HG03175 (cell line): ENCODE results near the gene HOXD12.

Experiments used
- ATAC-seq: cut with Tn5 transposase; IDR thresholded peaks from one replicate; pipeline ENCODE4 v1.9.1; 2021; ENCODE audit warnings: mild to moderate bottlenecking, moderate library complexity; ENCODE audit not compliant: unreplicated experiment

Gene HOXD12

GRCh38 chr2:176080540-176081375 is 18.8 kb upstream of the HOXD12 start:
- ATAC-seq = no peak

GRCh38 chr2:176081376-176081836 is 18.2 kb upstream of the HOXD12 start:
- no peak for ATAC-seq

DNA sequence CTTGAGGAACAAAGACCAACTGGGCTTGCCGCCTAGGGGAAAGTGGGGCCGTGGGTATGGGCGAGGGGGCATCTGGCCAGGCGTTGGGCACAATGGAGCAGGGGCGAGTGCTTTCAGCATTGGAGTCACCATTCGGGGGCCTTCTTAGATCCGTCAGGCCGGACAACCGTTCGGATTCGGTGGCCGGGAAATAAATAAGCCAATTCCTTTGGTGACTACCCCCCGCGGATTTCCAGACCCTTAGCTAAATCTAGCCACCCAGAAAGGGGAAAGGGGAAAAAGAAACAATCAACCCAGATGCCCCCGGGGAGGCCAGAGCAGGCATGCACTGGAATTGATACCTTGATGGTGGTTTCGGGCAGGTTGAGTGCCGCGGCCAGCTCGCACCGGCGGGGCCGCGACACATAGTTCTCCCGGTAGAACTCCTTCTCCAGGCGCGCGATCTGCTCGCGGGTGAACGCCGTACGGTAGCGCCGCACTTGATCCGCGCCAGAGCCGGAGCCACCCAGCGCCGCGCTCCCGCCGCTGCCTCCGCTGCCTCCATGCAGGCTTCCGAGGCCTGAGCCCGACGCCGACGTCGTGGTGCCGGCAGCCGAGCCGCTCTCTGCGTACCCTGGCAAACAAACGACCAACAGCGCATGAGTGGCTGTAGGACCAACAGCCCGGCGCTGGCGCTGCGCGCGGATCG is 17.6 kb upstream of the HOXD12 start:
- no peak for ATAC-seq

DNA sequence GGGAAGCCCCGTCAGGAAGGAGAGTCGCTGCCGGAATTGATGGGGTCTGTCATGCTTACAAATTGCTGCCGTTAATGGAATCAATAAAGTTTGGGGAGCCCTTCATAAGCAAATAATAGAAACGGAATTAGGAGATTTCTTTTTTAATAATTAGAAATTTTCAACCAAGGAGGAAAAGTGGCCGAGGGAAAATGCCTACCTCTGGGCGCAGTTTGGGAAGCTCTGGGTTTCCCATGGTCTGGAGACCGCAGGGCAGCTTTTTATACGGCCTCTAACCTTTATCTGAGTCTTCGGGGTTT is 17.1 kb upstream of the HOXD12 start:
- ATAC-seq = no peak

GRCh38 chr2:176082824-176083751 is 16.5 kb upstream of the HOXD12 start:
- no peak for ATAC-seq

- ATAC-seq = no peak
These were observed 15.8 kb upstream of the HOXD12 start, which contains the start of gene EVX2 for GRCh38 chr2:176083796-176084261. Gene EVX2, minus strand, starts transcription at chr2:176083962. Its CDS starts 186 bp downstream, at chr2:176083776.

DNA sequence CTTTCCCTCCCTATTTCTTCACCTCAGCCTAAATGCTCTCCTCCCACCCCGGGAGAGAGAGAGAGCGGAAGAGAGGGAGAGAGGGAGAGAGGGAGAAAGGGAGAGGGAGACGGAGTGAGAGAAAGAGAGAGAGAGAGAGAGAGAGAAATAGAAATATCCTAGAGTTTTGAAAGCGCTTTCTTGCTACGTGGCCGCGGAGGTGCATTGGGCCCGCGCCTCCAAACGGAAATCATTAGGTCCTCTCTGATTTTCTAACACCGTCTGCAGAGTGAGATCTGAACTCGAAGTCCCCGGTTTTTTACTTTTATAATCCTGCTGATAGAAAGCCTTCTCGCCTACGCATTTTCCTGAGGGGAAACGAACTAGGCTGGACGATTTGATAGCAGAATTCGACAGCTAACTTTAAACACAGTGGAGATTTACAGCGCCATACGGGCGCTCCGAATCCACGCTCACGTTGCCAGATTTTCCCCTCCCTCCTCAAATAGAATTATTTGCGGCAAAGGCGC is 14.9 kb upstream of the HOXD12 start:
- ATAC-seq = no peak

DNA sequence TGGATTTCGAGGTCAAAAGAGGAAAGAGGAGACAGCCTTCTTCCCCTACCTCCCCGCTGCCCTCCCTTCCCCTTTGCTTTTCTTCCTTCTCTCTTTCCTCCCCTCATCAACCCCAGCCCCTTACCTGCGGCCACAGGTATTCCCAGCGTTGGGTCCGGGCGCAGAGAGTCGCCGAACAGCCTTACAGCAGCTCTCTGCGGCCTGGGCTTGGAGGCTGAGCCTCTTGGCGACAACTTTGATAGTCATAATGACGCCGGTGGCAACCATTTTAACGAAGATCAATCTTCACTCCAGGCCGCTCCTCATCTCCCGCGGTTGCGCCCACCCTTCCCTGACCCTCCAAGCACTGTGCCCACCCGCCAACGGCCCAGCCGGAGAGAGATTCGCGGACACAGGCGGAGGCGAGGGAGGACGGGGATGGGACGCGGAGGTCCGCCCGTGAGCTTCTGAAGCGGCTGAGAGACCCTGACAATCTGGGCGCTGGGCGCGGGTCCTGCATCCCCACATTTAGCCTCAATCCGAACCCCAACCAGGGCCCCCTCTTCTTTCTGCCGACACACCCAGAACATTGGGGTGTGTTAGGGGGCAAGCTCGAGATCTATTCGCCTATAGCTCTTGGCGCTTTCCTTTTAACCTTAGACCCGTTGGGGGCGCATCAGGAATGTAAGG is 14.3 kb upstream of the HOXD12 start:
- no peak for ATAC-seq

DNA sequence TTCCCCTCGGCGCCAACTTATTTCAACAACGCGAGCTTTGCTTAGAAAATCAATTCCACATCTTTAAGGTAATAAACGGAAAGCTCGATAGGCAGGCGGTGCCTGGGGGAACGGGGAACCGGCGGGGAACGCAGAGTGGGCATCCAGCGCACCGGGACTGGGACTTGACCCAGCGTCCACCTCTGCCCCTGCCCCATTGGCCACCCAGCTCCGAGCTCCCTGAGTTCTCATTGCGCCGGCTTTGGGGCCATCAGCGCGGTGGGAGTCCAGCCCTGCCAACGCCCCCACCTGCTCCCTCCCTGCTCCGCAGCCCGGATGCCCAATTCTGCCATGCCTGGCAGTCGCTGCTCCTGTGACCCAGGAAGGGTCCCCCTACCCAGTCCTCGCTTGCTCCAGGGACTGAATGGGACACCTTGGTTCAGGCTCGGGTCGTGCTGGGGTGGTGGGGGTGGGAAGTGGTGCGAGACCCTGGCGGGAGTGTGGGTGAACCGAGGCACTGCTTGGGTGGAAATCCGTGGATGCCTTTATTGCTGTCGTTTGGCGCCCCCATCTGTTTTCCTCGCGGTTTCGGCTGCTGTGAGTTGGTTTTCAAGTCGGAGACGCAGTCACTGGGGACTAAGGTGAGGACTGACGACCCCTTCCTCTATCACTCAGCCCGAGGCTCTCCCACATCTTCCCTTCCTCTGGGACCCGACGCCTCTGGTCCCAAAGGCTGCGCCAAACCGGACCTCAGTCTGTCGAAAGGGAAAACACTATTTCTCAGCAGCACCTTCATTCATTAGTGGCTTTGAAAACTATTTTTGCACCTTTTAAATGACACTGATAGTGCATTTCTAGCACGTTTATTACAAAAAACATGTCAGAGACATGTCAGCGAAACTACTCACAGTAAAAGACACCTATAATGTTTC is 13.5 kb upstream of the HOXD12 start:
- no peak for ATAC-seq

- no peak for ATAC-seq
These were observed 12.1 kb upstream of the HOXD12 start for GRCh38 chr2:176087330-176088047.

DNA sequence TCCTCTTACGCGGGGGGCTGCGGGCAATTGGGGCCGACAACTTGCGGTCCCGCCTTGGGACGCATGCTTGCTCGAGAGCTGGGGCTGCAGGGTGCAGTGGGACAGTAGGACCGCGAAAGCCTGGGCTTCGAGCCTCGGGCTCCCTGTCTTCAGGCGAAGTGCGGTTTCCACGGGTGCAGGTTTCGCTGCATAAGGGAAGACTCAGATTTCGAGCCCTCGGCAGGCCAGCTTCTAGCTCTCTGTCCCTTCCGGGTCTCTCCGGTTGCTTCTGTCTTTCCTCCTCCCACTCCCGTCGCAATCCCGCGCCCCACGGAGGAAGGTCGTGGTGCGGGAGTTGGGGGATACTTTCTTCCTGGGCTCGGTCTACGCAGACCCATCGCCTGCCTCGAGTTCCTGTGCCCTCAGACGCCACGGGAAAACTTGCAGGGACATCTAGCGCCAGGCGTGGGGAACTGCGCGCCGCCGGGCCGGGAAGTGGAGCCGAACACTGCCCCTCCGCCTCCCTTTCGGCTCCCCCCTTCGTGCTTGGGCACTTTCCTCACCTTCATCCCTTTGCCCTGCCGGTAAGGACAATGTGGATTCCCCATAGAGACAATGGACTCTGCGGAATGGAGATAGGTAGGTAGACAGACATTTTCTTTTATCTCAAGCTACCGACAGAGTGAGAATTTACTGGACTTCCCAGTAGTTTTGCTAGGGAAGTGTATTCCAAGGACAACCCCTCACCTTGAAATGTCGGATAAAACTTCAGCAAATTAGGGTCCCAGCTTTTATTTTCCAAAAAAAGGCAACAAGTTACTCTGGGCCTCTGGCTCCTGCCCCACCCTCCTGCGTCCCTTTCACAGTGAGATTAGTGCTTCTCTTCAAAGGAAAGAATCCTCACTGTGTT is 11.3 kb upstream of the HOXD12 start:
- no peak for ATAC-seq

DNA sequence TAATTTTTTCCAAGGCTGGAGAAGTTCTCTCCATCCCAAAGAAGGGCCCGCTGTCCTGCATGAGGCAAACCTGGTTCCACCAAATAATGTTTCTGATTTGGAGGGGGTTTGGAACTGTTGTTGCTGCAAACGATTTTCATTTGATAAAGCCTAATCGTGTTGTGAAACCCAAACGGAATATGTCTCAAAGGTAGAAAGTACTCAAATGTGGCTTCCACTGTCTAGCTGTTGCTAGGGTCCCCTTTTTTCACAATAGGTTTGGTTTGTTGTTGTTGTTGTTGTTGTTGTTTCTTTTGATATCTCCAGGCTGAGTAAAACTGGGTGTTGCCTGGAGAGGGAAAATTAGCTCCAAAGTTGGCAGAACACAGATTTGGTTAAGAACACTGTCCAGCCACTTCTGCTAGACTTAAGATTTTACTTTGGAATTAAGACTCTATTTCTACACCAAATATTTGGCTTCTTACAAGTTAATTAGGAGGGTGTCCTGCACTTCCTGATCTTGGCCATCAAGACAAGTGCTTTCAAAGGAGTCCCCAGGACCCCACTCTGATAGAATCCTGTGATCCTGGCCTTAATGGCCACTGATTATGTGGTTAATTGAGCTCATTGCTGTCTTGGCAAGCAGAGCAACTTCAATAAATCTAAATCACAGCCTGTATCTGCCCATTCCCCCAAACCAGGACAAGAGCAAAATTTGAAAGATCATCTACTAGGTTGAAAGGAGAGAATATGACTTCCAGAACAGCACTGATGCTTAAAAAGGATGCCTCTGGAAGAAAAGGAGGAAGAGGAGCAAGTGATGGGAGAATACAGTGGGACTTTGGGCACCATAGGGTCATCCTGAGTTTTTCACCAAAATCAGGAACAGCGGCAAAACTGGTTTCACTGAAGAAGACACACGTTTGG is 10.4 kb upstream of the HOXD12 start:
- ATAC-seq = no peak

- ATAC-seq = no peak
These were observed 9.7 kb upstream of the HOXD12 start for GRCh38 chr2:176089843-176090395.

DNA sequence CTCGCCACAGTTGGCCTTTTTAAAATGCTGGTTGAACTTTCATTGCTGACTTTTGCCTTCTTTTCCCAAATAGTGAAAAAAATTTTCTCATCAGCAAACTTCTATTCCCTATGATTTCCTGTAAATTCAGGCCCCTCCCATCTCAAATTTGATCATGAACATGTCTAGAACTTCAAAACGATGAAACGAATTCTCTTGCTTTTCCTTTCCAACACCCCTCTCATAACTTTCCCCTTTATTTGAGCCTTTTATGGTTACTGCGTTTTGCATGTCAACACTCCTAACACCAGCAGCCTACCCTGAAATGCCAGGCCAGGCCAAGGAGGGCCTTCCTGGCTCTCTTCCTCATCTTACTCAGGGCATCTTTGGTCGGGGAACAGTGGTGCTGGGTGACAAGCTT is 8.7 kb upstream of the HOXD12 start:
- ATAC-seq = no peak

DNA sequence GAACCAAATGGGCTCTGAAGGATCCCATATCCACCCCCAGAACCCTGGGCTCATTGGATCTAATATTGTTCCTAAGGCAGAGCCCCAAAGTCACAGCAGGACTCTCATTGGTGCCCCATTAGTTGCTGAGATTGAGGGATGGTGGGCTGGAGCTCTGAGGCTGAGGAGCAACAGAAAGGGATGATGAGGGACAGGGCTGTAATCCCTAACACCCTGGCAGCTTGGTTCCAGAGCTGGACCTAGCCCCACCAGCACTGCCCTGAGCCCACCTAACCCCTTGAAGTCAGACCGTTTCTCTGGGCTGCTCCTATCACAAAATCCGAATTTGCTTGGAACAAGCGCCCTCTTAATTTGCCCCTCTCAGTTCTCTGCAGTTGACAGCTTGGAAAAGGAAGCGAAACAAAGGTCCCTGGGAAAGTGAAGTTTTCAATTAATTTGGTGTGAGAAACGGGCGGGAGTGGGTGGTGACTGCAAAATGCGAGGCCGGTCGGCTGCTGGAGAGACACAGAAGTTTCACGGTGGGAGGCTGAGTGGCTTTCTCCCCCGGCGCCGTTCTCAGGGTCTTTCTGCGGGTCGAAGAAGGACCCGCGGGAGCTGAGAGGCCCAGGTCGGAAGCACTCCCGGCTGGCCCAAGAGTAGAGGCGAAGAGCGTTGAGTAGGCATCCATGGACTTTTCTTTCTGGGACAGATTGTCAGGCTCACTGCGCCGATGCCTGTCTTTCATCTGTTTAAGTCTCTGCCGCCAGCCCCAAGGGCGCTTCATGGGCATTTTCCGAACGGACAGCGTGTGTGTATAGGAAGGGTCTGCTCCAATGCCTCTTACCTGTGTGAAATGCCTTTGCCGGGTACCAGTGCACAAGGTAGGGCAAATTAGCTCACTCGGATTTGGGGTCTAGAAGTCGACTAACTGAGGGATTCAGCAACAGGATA is 8.0 kb upstream of the HOXD12 start:
- ATAC-seq = no peak
